GM12865 (cell line): ENCODE results near the gene ZNF599.

Source experiments
- DNase-seq: peaks from one replicate; pipeline ENCODE4 v3.0.0; 2010; ENCODE audit warnings: low read depth
- H3K4me3 ChIP-seq: 2 replicates; pipeline ENCODE4 v1.5.1; 2011; ENCODE audit warnings: mild to moderate bottlenecking, low read depth, low read length, control low read depth
- TF ChIP-seq, protein P1 (sequence below): IDR thresholded peaks from 2 replicates; pipeline ENCODE4 v1.5.1; 2011; ENCODE audit warnings: low read length, control low read depth, low read depth, inconsistent platforms; ENCODE audit not compliant: insufficient read depth; ENCODE audit errors: missing control alignments

Gene ZNF599

DNA sequence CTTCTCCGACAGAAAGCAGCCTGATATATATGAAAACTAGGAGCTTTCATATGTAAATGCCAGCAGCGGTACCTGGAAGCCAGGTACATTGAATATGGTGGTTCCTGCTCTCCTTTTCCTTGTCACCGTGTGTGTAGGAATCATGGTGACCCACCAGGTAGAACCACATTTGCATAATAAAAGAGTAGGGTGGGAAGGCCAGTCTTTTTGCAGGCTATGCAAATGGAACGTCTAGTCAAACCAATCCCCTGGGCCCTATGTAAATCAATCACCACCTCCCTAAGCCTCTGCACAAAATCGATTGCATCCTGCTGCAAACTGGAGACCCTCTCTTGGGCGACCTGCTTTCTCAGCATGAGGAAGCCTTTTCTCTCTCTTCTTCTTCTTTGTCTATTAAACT, 61.1 kb downstream of the ZNF599 start:
- TF ChIP-seq, protein P1, sequence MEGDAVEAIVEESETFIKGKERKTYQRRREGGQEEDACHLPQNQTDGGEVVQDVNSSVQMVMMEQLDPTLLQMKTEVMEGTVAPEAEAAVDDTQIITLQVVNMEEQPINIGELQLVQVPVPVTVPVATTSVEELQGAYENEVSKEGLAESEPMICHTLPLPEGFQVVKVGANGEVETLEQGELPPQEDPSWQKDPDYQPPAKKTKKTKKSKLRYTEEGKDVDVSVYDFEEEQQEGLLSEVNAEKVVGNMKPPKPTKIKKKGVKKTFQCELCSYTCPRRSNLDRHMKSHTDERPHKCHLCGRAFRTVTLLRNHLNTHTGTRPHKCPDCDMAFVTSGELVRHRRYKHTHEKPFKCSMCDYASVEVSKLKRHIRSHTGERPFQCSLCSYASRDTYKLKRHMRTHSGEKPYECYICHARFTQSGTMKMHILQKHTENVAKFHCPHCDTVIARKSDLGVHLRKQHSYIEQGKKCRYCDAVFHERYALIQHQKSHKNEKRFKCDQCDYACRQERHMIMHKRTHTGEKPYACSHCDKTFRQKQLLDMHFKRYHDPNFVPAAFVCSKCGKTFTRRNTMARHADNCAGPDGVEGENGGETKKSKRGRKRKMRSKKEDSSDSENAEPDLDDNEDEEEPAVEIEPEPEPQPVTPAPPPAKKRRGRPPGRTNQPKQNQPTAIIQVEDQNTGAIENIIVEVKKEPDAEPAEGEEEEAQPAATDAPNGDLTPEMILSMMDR: no peak
- no peak overlapping the region for H3K4me3 ChIP-seq

More for the DNA sequence above, 61.1 kb downstream of the ZNF599 start:
- DNase-seq: no peak
